ENCODE measurements around the gene PPIP5K2.

DNA sequence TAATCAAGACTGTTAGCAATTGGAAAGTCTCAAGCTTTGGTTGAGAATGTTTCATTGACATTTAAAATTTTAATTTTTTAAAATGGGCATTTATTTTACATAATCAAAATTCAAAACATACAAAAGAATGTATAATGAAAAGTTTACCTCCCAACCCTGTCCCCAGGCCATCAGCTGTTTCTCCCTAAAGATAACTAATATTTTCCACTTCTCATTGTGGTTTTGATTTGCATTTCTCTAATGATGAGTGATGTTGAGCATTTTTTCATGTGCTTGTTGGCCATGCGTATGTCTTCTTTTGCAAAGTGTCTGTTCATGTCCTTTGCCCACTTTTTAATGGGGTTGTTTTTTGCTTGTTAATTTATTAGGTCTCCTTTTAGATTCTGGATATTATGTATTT is 127.0 kb downstream of the PPIP5K2 start:
- TF ChIP-seq, protein P1, sequence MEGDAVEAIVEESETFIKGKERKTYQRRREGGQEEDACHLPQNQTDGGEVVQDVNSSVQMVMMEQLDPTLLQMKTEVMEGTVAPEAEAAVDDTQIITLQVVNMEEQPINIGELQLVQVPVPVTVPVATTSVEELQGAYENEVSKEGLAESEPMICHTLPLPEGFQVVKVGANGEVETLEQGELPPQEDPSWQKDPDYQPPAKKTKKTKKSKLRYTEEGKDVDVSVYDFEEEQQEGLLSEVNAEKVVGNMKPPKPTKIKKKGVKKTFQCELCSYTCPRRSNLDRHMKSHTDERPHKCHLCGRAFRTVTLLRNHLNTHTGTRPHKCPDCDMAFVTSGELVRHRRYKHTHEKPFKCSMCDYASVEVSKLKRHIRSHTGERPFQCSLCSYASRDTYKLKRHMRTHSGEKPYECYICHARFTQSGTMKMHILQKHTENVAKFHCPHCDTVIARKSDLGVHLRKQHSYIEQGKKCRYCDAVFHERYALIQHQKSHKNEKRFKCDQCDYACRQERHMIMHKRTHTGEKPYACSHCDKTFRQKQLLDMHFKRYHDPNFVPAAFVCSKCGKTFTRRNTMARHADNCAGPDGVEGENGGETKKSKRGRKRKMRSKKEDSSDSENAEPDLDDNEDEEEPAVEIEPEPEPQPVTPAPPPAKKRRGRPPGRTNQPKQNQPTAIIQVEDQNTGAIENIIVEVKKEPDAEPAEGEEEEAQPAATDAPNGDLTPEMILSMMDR (IDR thresholded peaks at IDR 0.05 in 8 of 11, conservative IDR thresholded peaks at IDR 0.05 in 3 of 11): no peak
- TF ChIP-seq POLR2A (IDR thresholded peaks at IDR 0.05): no peak

Data from spleen (tissue), 7 donors.